Activated effector memory CD4-positive, alpha-beta T cell treated with anti-CD3 and anti-CD28 coated beads, Interleukin-2, amount 50 U/mL, for 16 hours (primary cell): ENCODE data around the gene ZDHHC22.
A peak's percentile ranks its signal among the peaks of the same experiment; 100 is the strongest.
"Not testable (repeated sequence)": the region's sequence is repeated elsewhere in the genome, so short reads cannot be mapped to it uniquely, and the experiment has no call there.

Experiments
- DNase-seq: peaks from one replicate; pipeline ENCODE4 v3.0.0-alpha.2; 2020

ZDHHC22 gene, protein sequence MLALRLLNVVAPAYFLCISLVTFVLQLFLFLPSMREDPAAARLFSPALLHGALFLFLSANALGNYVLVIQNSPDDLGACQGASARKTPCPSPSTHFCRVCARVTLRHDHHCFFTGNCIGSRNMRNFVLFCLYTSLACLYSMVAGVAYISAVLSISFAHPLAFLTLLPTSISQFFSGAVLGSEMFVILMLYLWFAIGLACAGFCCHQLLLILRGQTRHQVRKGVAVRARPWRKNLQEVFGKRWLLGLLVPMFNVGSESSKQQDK

DNA sequence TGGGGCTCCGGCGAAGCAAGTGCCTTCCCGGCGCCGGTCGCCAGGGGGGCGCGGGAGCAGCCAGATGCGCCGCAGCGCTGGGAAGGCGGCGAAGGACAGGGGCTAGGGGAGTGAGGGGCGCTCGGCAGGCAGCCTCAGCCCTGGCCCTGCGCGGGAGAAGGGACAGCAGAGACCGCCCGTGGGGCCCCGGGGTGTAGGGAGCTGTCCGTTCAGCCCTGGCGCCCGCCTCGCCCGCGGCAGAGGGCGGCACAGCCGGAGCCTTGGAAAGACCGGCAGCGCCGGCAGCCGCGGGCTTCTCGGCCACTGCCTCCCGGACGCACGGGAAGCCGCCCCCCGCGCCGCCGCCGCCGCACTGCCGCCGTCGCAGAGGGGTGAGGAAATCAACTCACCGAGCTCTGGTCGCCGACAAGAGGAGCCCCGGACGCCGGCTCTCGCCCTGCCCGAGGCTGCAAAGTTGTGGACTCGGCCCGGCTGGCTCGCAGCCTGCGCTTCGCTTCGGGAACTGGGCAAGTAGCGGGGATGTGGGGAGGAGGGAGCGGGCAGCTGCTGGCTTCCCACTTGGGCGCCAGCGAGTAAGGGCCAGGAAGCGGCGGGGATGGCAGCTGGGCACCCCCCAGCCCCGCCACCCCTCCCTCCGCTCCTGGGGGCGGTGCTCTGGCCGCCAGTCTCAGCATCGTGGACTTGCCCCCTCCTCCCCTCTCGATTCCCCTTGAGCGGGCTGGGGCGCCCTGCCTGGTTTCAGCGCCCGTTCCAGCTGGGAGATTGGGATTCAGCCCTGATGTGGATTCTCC, at the start of gene ZDHHC22:
Gene ZDHHC22, minus strand, starts transcription at position 578 of the 791 bp plus-strand sequence. CDS start 2,053 bp downstream, outside the sequence.
- DNase-seq = no peak

DNA sequence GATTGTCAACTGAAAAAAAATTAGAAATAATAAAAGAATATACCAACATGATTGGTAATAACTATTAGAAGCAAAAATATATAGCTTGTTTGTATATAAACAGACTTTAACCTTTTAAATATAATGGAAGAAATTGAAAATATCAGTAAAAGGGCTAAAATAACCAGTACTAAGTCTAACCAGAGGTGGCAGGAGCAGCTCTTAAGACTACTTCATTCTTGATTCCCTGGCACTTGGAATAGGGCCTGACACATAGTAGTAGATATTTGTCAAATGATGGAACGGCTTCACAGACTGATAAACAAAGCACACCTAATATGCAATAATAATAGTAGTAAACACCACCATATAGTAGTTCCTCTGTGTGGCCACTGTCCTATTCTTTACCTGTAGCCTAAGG, 49.4 kb upstream of the ZDHHC22 start:
- DNase-seq = no peak

DNA sequence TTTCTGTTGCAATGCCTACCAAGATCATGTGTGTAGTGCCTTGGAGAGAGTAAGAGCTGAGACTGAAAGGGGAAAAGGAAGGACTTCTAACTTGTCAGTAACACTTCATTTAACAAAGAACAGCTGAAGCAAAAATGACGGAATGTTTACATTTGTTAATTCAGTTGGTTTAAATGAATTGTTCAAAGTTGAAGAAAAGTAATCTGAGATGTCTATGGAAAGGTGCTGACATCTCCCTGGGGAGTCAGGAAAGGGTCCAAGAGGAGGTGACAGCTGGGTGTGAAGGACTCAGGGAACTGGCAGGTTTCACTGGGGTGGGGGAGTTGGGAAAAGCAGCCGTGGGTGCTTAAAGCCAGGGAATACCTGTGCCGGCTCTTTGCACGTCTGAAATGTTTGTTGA, 47.9 kb upstream of the ZDHHC22 start:
- DNase-seq = no peak

DNA sequence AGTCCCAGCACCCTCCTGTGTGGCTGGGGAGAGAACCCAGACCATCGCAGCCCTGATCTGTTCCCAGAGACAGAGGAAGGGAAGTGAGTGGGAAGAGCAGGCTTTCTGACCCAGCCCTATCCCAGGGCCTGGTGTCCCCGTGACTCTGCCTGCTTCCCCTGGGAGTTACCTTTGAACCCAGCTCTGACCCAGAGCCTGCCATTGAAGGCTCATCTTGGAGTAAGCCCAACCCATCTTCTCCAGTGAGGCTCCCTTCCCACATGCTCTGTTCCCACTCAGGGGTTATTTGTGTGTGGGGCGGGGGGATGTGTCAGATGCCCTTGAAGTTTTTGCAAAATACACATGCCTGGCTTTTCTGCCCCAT, 46.0 kb upstream of the ZDHHC22 start:
- DNase-seq = no peak

DNA sequence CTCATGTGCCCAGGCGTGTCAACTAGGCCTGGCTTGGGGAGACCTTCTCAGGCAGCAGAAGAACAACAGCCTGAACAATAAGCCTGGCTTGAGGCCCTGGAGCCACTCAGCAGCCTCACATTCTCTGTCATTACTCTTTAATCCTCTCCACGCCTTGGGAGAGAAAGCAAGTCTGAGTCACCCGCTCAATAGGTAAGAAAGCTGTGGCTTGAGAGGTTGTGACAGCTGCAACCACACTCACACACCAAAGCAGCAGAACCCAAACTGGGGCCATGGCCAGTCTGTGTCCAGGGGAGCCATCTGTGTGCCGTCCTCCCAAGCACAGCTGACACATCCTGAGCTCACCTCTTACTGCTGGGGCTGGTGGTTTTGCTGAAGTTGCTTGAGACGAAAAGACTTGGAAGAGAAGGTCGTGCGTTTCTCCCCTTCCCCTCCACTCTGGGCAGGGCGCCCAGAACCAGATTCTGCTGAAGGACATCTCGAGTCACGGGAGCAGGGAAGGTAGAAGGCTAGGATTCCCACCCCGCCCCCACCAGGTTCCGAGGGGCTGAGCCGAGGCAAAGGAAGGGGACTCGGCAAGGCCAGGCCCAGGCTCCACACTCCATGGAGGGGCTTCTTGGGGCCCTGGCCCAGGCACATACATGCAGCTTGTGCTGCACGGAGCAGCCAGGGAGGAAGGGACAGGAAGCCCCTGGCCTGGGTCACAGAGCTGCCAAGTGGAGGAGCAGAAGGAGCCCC, 45.5 kb upstream of the ZDHHC22 start:
- no peak for DNase-seq

DNA sequence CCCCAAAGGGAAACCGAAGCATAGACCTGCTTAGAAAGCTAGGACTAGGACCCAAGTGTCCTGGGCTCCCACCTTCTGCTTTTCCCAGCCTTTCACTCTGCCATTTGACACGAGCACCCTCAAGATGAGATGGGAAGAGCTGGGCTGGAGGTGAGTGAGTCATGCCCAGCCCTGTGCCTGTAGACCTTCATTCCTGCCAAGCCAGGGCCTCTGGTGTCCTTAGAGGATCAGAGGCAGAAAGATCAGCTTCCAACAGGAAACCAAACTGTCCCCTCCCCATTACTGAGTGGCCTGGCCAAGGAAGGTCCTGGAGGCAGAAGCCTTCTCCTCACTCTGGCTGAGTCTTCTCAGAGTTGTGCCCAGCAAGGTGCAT, 43.5 kb upstream of the ZDHHC22 start:
- no peak for DNase-seq

DNA sequence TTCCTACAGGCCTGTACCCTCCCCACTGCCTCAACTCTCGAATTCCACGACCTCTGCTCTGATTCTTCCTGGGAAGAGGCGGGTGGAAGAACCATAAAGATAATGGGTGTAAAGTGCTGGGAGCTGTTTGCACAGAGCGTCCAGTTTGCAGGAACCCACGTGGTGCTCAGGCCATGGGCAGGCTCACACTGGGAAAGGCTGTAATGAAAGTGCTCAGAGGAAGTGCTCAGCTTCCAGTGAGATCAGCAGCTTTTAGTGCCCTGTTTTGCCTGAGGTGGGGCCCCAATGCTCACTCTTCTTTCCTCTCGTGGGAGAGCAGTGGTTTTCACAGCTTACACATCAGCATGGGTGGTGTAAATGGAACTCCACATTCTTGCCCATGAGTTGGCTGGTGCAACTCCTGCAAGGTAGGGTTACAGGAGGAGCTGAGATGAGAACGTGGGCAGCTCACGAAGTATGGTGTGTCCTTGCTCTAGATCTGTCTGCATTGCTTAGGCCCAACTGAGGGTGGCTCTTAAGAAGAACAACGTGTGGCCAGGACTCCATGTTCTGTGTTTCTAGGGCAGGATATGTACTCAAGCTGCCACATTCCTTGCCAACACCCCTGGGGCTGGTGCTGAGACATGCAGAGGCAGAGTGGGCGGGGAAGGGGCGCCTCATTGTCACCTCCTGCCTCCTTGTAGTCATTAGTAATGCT, 43.0 kb upstream of the ZDHHC22 start:
- DNase-seq = no peak

DNA sequence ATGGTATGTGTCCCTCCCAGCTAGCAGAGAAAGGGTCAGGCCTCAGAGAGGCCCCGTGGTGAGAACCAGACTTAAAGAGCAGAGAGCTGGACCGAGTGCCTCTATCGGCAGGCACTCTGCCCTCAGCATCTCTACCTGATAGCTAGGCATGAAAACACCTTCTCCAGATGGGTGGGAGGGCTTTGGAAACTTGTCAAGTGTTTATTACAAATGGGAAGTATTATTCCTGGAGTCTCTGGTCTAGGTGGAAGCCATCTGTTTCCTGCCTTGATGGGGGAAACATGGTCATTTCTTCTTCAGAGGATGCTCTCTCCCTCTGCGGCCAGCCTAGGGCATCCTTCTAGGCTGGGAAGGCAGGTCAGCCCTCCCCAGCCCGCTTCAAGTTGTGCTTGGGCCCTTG, 42.3 kb upstream of the ZDHHC22 start:
- DNase-seq = no peak

DNA sequence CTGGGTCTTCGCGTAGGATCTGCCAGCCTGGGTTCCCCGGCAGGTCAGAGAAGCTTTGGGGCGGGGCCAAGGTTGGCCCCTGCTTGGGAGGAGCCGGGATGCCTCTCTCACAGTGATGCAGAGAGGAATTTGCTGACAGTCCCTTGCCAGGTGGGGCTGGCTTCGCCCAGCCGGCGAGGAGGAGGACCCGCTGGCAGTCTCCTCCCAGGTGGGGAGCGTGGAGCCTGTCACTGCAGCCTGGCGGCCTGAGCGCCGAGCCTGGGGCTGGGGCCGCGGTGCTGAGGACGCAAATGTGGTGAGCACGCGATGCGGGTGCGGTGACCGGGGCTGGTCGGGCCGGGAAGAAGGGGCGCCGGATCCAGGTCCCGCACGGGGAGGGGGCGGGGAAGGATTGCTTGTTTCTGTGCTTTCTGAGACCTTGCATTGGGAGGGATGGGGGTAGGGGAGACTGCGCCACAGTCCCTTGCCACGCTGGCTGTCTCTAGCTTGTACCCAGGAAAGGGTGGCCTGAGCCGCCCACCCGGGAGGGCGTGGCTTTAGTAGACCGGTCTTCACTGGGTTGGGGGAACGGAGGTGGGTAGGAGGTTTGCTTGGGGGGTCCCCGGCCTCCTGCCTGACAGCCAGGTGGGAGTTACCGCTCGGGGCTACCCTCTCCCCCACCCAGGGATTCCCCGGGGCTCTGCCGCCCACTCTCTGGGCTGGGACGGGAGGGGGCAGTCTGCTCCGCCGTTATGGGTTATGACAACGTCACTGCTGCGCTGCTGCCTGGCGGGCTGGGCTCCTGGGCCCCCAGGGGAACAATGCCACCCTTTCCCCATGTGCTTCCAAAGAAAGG, 40.2 kb upstream of the ZDHHC22 start, which contains the start of gene TMEM63C:
Gene TMEM63C, plus strand, starts transcription at position 196 of the 835 bp plus-strand sequence. CDS start 37,016 bp downstream, outside the sequence.
- DNase-seq = peak; percentile 86

DNA sequence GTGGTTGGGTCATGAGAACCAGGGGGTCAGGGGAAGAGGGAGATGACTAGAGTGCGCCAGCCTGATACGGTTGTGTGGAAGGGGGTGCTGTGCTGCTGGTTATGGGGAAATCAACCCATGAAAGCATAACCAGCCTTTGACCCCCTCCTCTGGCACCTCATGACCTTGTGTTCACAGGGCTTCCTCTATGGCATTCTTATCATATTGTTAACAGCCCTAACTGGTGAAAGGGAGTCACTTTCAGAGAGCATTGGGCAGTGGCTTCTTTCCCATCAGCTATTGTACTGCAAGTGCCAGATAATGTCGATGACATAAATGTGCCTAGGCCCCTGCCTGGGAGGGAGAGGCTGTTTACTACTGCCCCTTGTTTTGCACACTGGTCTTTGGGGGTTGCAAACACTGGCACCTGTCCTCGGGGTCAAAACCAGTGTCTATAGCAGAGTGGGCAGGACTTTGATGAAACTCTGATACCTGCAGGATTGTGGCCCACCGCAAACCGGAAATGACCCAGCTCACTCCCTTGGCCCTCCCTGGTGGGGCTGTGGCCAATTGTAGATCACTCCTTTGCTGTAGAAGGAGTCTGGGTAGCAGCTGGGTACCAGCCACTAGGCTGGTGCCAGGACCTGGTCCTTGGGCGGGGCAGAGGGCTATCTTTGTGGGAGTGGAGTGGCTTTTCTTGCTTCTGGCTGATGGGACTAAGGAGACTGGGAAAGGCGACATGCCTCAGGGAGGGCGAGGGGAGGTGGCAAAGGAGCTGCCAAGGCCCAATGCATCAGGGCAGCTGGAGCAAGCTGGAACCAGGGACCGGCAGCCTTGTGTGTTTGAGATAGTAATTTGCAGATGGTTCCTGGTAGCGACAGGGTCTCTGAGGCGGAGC, 39.4 kb upstream of the ZDHHC22 start:
- DNase-seq = no peak

DNA sequence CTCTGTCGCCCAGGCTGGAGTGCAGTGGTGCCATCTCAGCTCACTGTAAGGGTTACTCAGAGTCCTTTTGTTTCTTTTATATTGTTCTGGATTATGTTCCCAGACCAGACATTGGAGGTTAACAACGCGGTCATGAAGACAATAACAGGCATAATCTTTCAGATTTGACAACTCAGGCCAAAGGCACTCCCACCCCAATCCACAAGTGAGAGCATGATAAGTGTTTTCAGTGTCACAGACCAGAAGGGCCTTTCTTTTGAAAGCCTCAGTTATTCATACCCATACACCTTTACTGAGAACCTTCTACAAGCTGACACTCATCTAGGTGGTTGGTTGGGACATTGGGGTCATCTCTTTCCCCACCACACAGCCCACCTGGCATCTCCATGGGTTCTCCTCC, 37.1 kb upstream of the ZDHHC22 start:
- DNase-seq = no peak

DNA sequence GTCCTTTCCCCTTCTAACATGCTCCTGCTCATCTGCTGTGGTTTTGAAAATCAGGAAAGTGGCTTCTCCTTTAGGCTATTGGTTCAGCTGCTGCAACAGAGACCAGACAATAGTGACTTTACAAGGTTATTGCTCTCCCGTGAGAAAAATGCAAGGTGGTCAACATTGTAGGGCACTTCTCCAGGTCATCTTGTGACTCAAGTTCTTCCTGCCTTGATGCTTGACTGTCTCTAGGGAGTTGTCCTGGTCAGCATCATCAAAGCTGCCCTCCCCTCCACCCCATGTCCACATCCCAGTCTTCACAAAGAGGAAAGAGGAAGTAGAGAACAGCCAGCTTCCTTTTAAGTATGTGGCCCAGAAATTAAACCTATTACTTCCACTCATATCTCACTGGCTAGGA, 36.1 kb upstream of the ZDHHC22 start:
- DNase-seq = no peak

DNA sequence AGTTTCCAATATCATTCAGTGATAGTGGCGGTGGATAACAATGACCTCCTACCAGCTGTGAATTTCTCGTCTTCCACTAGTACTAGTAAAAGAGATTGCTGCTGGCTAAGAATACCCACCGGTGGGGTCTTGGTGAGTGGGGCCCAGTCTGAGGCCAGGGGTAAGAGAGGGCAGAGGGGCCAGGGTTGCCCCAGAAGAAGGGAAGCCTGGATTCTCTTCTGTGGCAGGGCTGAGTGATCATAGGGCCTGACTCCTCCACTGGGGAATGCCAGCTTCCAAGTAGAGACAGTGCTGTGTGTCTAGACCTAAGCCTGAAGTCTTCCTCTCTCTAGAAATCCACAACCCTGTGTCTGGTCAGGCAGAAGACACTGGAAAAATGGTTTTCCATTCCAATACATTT, 34.3 kb upstream of the ZDHHC22 start:
- no peak for DNase-seq

DNA sequence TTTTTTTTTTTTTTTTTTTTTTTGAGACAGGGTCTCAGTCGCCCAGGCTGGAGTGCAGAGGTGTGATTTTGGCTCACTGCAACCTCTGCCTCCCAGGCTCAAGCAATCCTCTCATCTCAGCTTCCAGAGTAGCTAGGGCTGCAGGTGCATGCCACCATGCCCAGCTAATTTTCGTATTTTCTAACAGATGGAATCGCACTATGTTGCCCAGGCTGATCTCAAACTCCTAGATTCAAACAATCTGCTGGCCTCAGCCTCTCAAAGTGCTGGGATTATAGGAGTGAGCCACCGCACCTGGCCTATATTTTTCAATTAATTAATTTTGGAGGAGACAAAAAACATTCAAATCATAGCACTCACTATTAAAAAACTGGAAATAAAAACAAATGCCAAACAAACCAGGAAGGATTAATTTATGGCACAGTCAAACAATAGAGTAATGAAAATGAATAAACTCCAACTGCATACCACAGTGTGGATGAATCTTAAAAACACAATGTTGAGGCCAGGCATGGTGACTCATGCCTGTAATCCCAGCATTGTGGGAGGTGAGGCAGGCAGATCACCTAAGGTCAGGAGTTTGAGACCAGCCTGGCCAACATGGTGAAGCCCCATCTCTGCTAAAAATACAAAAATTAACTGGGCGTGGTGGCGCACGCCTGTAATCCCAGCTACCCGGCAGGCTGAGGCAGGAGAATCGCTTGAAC, 32.5 kb upstream of the ZDHHC22 start:
- not testable (repeated sequence) for DNase-seq

DNA sequence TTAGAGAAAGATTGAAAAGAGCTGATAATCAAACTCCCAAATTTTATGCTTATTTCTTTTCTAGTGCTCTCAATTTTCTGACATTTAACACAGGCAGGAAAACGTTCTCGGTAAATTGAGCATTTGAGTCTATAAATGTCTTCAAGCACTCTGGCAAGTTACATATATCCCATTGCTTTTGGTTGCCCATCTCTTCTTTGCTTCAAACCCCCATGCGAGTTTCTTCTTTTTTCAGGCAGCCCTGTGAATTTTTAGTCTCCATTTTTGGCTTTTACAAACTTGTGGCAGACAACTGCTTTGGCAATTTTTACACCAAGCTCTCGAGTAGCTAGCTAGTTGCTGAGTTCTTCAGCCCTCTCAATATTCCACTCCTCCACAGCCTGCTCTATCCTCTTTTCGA, 31.3 kb upstream of the ZDHHC22 start:
- DNase-seq = no peak

DNA sequence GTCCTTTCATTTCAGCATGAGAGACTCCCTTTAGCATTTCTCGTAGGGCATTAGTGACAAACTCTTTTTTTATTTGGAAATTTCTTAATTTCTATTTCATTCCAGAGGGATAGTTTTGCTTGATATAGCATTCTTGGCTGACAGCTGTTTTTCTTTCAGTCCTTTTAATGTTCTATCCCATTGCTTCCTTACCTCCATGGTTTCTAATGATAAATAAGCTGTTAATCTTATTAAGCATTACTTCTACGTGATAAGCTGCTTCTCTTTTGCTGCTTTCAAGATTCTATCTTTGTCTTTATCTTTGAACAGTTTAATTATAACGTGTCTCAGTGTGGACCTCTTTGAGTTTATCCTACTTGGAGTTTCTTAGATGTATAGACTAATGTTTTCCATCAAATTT, 28.5 kb upstream of the ZDHHC22 start:
- DNase-seq = no peak

DNA sequence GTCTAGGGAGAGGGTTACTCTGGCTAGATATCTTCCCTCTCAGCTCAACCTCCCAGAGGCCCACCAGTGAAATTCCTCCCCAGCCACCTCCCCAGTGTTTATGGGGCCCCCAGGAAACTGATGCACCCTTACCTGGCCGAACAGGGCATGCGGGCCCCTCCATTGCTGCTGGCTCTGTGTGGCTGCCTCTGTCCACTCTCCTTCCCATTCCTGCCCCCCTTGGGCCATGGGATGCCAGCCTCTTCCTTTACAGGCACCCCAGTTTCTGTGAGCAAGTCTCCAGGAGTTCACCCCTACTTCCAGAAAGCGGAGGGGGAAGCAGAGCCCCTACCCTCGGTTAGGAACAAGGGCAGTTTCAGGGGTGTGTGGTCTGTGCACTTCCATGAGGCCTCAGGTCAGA, 19.4 kb upstream of the ZDHHC22 start:
- no peak for DNase-seq

DNA sequence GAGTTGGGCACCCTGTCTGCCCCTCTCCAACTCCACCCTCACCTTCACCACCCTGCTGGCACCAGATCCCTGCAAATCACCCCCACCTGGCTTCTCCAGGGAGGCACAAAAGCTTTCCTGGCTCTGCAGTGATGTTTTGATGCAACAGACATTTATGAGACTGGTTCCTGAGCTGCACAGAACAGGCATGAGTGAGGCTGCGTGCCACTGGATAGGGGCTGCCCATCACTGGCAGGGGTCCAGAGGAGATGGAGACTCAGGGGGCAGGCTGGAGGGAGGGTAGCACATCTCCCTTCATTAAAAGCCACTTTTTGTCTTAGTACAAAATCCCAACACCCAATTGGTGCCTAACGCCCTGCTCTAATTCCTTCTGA, 17.3 kb upstream of the ZDHHC22 start:
- no peak for DNase-seq

DNA sequence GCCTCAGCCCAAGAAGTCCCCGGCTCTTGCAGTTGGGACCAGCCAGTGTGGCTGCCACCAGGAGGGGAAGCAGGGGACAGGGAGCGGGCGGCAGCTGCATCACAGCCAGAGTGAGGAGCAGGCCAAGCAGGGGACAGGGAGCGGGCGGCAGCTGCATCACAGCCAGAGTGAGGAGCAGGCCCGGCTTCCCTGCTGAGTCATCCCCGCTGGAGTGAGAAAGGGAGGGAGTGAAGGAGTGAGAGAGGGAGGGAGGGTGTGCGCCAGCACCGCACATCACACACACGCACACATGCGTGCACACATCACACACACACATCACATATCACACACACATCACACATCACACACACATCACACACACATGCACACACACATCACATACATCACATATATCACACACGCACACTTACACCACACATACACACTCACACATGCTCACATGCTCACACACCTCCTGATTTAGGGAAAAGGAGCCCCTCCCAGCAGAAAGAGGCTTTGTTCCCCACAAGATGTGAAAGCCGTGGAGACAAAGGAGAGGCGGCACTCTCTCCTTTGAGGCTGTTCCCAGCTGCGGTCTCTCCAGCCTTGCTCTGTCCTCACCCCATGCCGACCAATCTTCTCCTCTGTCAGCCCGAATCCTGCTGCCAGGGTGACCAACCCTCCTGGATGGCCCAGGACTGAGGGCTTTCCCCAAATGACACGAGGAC, 16.7 kb upstream of the ZDHHC22 start:
- DNase-seq = no peak

DNA sequence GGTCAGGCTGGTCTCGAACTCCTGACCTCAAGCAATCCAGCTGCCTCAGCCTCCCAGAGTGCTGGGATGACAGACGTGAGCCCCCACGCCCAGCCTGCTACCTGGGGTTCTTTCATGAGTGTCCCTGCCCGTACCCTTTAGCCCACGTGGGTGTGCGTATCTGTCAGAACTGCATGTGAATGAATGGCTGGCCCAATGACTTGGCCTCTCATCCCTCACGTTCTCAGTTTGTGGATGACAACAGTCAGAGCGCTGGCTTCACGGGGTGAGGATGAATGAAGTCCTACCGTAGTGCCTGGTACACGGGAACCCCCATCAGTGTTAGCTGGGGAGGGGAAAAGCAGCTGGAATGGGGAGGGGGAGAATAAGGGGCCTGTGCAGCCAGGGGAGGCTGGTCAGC, 16.1 kb upstream of the ZDHHC22 start:
- no peak for DNase-seq
